HepG2 (cell line): ENCODE data around the gene CISD3. TPM values are rescaled to one million over a fixed set of nuclear protein-coding genes. Genes with fewer than 3 reads are reported as not detected.
A peak's percentile ranks its signal among the peaks of the same experiment; 100 is the strongest.

Experiments used
- DNMT1 ChIP-seq: sonication (generic); formaldehyde crosslinking; IDR thresholded peaks from 2 replicates; pipeline ENCODE4 v1.5.1; 2020; ENCODE audit warnings: mild to moderate bottlenecking, missing genetic modification reagents
- KDM5B ChIP-seq: sonication (generic); formaldehyde crosslinking; IDR thresholded peaks from 2 replicates; pipeline ENCODE4 v1.4.0; 2020; ENCODE audit warnings: missing genetic modification reagents, mild to moderate bottlenecking, borderline replicate concordance
- KDM6A ChIP-seq: IDR thresholded peaks from 2 replicates; pipeline ENCODE4 v1.6.1; 2016; ENCODE audit warnings: low read depth
- MATR3 ChIP-seq: sonication (generic); formaldehyde crosslinking; IDR thresholded peaks from 2 replicates; pipeline ENCODE4 v1.4.0; 2020; ENCODE audit warnings: missing genetic modification reagents
- MYC ChIP-seq: sonication (generic); formaldehyde crosslinking; IDR thresholded peaks from 2 replicates; pipeline ENCODE4 v1.9.0; 2021; ENCODE audit warnings: missing genetic modification reagents, borderline replicate concordance
- PPARG ChIP-seq: conservative IDR thresholded peaks from 2 replicates; pipeline ENCODE4 v1.6.1; 2016; ENCODE audit warnings: missing biosample characterization, missing genetic modification reagents
- RBFOX2 ChIP-seq: fragments of 200-400 bp; formaldehyde crosslinking; IDR thresholded peaks from 2 replicates; pipeline ENCODE4 v1.6.1; 2017; ENCODE audit warnings: low read depth, mild to moderate bottlenecking, low read length
- SAFB2 ChIP-seq: sonication (generic); formaldehyde crosslinking; IDR thresholded peaks from 2 replicates; pipeline ENCODE4 v1.5.1; 2020; ENCODE audit warnings: missing genetic modification reagents, low read depth, mild to moderate bottlenecking, borderline replicate concordance
- YEATS2 ChIP-seq: sonication (generic); formaldehyde crosslinking; IDR thresholded peaks from 2 replicates; pipeline ENCODE4 v1.4.0; 2020; ENCODE audit warnings: missing genetic modification reagents, borderline replicate concordance
- ZNF160 ChIP-seq: sonication (generic); formaldehyde crosslinking; IDR thresholded peaks from 2 replicates; pipeline ENCODE4 v1.8.0; 2022; ENCODE audit warnings: mild to moderate bottlenecking, inconsistent platforms, missing genetic modification reagents
- ZNF260 ChIP-seq: sonication (generic); formaldehyde crosslinking; IDR thresholded peaks from 2 replicates; pipeline ENCODE4 v1.4.0; 2020; ENCODE audit warnings: missing genetic modification reagents, low read depth, mild to moderate bottlenecking, borderline replicate concordance
- ZNF264 ChIP-seq: sonication (generic); formaldehyde crosslinking; IDR thresholded peaks from 2 replicates; pipeline ENCODE4 v1.4.0; 2020; ENCODE audit warnings: missing genetic modification reagents
- ZNF766 ChIP-seq: sonication (generic); formaldehyde crosslinking; IDR thresholded peaks from 2 replicates; pipeline ENCODE4 v1.5.0; 2020; ENCODE audit warnings: missing genetic modification reagents, borderline replicate concordance
- ZNF782 ChIP-seq: sonication (generic); formaldehyde crosslinking; IDR thresholded peaks from 2 replicates; pipeline ENCODE4 v1.4.0; 2020; ENCODE audit warnings: missing genetic modification reagents, mild to moderate bottlenecking, borderline replicate concordance
- ZNF879 ChIP-seq: sonication (generic); formaldehyde crosslinking; IDR thresholded peaks from 2 replicates; pipeline ENCODE4 v1.8.1; 2023; ENCODE audit warnings: missing genetic modification reagents
- polyA plus RNA-seq, 8 experiments: library from polyadenylated mRNA; depleted of rRNA in 3 of 8; stranded (reverse) in 7 of 8; unstranded in 1 of 8; fragments of >200 nt; fragmentation: Illumina TruSeq in 4 of 8; extraction: Trizol in 4 of 8; gene quantifications; 2 replicates each; pipeline versions ENCODE4 v1.2.1 to v1.2.3, GENCODE V29; 2011 to 2016; ENCODE audit warnings: low read depth in 4 of 8, missing spikeins in 1 of 8, mixed read lengths in 1 of 8; ENCODE audit not compliant: insufficient read depth in 1 of 8
- total RNA-seq, 5 experiments: library from RNA; depleted of rRNA; stranded (reverse); fragments of >200 nt; fragmentation: Illumina TruSeq; extraction: Trizol; gene quantifications; 2 replicates each; pipeline ENCODE4 v1.2.3, GENCODE V29; 2016; ENCODE audit warnings: low read depth in 1 of 5
- TF ChIP-seq, protein P1 (sequence below): fragments of 450-650 bp; IDR thresholded peaks from 2 replicates; pipeline ENCODE4 v1.6.1; 2017; ENCODE audit warnings: mild to moderate bottlenecking
- TF ChIP-seq, protein P2 (sequence below): sonication (generic); formaldehyde crosslinking; IDR thresholded peaks from 2 replicates; pipeline ENCODE4 v1.5.0; 2020; ENCODE audit warnings: mild to moderate bottlenecking, missing genetic modification reagents
- TF ChIP-seq, protein P3 (sequence below): IDR thresholded peaks from 2 replicates; pipeline ENCODE4 v1.4.0; 2020; ENCODE audit warnings: mild to moderate bottlenecking, missing genetic modification reagents
- TF ChIP-seq, protein P4 (sequence below): sonication (generic); formaldehyde crosslinking; IDR thresholded peaks from 2 replicates; pipeline ENCODE4 v1.4.0; 2020; ENCODE audit warnings: mild to moderate bottlenecking, missing genetic modification reagents

The CISD3 gene
- total and polyA plus RNA-seq, 2 of the 13 experiments (the other 11 are each of a cell fraction or from before 2014, with no cell fraction given) = 30.0 to 34.1 TPM

DNA sequence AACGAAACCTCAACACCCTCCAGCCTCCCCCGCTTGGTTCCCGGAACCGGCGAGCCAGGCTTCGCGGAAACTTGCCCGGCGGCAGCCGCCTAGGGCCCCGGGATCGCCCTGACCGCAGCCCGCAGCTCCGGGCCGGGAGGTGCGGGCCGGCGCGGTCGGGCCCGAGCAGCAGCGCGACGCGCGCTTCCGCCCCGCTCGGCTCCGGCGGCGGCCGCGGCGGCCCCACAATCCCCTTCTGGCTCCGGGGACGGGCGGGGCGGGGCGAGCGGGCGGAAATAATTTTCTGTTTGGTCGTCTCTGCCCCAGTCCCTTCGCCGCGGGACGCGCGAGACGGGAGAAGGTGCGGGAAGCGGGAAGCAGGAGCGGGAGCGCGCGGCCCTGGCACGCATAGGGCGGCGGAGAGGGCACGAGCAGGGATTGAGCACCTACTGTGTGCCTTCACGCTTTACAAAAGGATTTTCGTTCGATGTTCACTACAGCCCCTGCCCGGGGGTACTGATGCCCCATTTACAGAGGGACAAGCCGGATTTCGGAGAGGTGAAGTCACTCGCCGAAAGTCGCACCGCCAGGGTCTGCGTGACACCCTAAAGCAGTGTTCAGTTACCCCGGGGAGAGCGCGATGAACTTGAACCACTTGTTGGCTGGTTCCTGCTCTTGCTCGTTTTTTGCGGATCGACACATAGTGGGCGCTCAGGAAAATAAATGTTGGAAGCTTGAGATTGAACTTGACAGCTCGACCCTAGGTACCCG, 27.8 kb upstream of the CISD3 start (continued):
- TF ChIP-seq ZNF766 (peak; percentile 85), ZNF879 (CRISPR knock-in tag) (0 out of 2 replicates have a peak, but pooled peaks have one; percentile 47), SAFB2 (CRISPR knock-in tag) (peak; percentile 84; the same call in 1 of the 2 replicates), RBFOX2 (peak; percentile 98), MATR3 (CRISPR knock-in tag) (no peak), MYC (peak; percentile 90), ZNF264 (CRISPR knock-in tag) (0 out of 2 replicates have a peak, but pooled peaks have one; percentile 27), ZNF782 (CRISPR knock-in tag) (peak; percentile 84; the same call in 1 of the 2 replicates), YEATS2 (peak; percentile 95), ZNF160 (CRISPR knock-in tag) (no peak; the same call in 1 of the 2 replicates), KDM5B (CRISPR knock-in tag) (peak; percentile 74; the same call in 1 of the 2 replicates), PPARG (CRISPR knock-in tag) (peak; percentile 59), ZNF260 (CRISPR knock-in tag) (no peak), DNMT1 (CRISPR knock-in tag) (0 out of 2 replicates have a peak, but pooled peaks have one; percentile 6), KDM6A (CRISPR knock-in tag) (no peak)
- TF ChIP-seq, protein P1, sequence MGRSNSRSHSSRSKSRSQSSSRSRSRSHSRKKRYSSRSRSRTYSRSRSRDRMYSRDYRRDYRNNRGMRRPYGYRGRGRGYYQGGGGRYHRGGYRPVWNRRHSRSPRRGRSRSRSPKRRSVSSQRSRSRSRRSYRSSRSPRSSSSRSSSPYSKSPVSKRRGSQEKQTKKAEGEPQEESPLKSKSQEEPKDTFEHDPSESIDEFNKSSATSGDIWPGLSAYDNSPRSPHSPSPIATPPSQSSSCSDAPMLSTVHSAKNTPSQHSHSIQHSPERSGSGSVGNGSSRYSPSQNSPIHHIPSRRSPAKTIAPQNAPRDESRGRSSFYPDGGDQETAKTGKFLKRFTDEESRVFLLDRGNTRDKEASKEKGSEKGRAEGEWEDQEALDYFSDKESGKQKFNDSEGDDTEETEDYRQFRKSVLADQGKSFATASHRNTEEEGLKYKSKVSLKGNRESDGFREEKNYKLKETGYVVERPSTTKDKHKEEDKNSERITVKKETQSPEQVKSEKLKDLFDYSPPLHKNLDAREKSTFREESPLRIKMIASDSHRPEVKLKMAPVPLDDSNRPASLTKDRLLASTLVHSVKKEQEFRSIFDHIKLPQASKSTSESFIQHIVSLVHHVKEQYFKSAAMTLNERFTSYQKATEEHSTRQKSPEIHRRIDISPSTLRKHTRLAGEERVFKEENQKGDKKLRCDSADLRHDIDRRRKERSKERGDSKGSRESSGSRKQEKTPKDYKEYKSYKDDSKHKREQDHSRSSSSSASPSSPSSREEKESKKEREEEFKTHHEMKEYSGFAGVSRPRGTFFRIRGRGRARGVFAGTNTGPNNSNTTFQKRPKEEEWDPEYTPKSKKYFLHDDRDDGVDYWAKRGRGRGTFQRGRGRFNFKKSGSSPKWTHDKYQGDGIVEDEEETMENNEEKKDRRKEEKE = no peak
- TF ChIP-seq, protein P2, sequence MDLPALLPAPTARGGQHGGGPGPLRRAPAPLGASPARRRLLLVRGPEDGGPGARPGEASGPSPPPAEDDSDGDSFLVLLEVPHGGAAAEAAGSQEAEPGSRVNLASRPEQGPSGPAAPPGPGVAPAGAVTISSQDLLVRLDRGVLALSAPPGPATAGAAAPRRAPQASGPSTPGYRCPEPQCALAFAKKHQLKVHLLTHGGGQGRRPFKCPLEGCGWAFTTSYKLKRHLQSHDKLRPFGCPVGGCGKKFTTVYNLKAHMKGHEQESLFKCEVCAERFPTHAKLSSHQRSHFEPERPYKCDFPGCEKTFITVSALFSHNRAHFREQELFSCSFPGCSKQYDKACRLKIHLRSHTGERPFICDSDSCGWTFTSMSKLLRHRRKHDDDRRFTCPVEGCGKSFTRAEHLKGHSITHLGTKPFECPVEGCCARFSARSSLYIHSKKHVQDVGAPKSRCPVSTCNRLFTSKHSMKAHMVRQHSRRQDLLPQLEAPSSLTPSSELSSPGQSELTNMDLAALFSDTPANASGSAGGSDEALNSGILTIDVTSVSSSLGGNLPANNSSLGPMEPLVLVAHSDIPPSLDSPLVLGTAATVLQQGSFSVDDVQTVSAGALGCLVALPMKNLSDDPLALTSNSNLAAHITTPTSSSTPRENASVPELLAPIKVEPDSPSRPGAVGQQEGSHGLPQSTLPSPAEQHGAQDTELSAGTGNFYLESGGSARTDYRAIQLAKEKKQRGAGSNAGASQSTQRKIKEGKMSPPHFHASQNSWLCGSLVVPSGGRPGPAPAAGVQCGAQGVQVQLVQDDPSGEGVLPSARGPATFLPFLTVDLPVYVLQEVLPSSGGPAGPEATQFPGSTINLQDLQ (CRISPR knock-in tag) = peak; percentile 23; the same call in 1 of the 2 replicates
- TF ChIP-seq, protein P3, sequence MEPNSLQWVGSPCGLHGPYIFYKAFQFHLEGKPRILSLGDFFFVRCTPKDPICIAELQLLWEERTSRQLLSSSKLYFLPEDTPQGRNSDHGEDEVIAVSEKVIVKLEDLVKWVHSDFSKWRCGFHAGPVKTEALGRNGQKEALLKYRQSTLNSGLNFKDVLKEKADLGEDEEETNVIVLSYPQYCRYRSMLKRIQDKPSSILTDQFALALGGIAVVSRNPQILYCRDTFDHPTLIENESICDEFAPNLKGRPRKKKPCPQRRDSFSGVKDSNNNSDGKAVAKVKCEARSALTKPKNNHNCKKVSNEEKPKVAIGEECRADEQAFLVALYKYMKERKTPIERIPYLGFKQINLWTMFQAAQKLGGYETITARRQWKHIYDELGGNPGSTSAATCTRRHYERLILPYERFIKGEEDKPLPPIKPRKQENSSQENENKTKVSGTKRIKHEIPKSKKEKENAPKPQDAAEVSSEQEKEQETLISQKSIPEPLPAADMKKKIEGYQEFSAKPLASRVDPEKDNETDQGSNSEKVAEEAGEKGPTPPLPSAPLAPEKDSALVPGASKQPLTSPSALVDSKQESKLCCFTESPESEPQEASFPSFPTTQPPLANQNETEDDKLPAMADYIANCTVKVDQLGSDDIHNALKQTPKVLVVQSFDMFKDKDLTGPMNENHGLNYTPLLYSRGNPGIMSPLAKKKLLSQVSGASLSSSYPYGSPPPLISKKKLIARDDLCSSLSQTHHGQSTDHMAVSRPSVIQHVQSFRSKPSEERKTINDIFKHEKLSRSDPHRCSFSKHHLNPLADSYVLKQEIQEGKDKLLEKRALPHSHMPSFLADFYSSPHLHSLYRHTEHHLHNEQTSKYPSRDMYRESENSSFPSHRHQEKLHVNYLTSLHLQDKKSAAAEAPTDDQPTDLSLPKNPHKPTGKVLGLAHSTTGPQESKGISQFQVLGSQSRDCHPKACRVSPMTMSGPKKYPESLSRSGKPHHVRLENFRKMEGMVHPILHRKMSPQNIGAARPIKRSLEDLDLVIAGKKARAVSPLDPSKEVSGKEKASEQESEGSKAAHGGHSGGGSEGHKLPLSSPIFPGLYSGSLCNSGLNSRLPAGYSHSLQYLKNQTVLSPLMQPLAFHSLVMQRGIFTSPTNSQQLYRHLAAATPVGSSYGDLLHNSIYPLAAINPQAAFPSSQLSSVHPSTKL (CRISPR knock-in tag) = peak; percentile 67
- TF ChIP-seq, protein P4, sequence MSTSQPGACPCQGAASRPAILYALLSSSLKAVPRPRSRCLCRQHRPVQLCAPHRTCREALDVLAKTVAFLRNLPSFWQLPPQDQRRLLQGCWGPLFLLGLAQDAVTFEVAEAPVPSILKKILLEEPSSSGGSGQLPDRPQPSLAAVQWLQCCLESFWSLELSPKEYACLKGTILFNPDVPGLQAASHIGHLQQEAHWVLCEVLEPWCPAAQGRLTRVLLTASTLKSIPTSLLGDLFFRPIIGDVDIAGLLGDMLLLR (CRISPR knock-in tag) = peak; percentile 95
